HepG2 (cell line): ENCODE measurements around the gene LAS1L.

Source experiments
- BCL3 ChIP-seq: sonication (generic); formaldehyde crosslinking; IDR thresholded peaks from 2 replicates; pipeline ENCODE4 v1.5.1; 2020; ENCODE audit warnings: mild to moderate bottlenecking, missing genetic modification reagents, moderate library complexity
- CTCF ChIP-seq: sonication (generic); formaldehyde crosslinking; IDR thresholded peaks from 2 replicates; pipeline ENCODE4 v1.5.0; 2020; ENCODE audit warnings: mild to moderate bottlenecking, missing genetic modification reagents, moderate library complexity
- EZH2 ChIP-seq: conservative IDR thresholded peaks from 2 replicates; pipeline ENCODE4 v1.6.1; 2012; ENCODE audit warnings: mild to moderate bottlenecking, low read depth, low read length, moderate library complexity
- ZNF383 ChIP-seq: sonication (generic); formaldehyde crosslinking; IDR thresholded peaks from 2 replicates; pipeline ENCODE4 v1.4.0; 2020; ENCODE audit warnings: missing genetic modification reagents, mild to moderate bottlenecking, borderline replicate concordance

GRCh38 chrX:65522739-65523372 is 11.7 kb downstream of the LAS1L start:
- TF ChIP-seq EZH2 (no peak), ZNF383 (no peak), BCL3 (CRISPR knock-in tag) (no peak), CTCF (CRISPR knock-in tag) (no peak)
